Tibial artery (tissue), 4 donors: ENCODE data around the gene HPCAL1.

Source experiments
- DNase-seq, 2 donors: peaks; one replicate each; pipeline ENCODE4 v3.0.0-alpha.2; 2019
- H3K27ac ChIP-seq, 2 donors: fragments of 200-600 bp; sonication (generic) in 1 of 2; 1 replicate in 1 of 2; 2 replicates in 1 of 2; pipeline ENCODE4 v1.5.1; 2018 to 2019; ENCODE audit warnings: mild to moderate bottlenecking in 1 of 2
- H3K27me3 ChIP-seq, 2 donors: fragments of 200-600 bp; sonication (generic) in 1 of 2; one replicate each; pipeline versions ENCODE4 v1.5.1 to v1.6.0; 2016 to 2019
- H3K36me3 ChIP-seq, 3 donors: fragments of 200-600 bp; sonication (generic) in 2 of 3; one replicate each; pipeline ENCODE4 v1.5.1; 2016 to 2019; ENCODE audit warnings: mild to moderate bottlenecking in 2 of 3
- H3K4me1 ChIP-seq, 4 donors: fragments of 200-600 bp; sonication (generic) in 2 of 4; 1 replicate in 3 of 4; 2 replicates in 1 of 4; pipeline ENCODE4 v1.5.1; 2016 to 2019
- H3K4me3 ChIP-seq, 2 donors: fragments of 200-600 bp; sonication (generic) in 1 of 2; 1 replicate in 1 of 2; 2 replicates in 1 of 2; pipeline ENCODE4 v1.5.1; 2018 to 2019; ENCODE audit warnings: mild to moderate bottlenecking in 2 of 2
- H3K9me3 ChIP-seq, 3 donors: fragments of 200-600 bp; sonication (generic) in 1 of 3; one replicate each; pipeline ENCODE4 v1.5.1; 2016 to 2019
- CTCF ChIP-seq, 2 experiments: fragments of 200-600 bp in 1 of 2; fragments of 450-650 bp in 1 of 2; IDR thresholded peaks; one replicate each; pipeline ENCODE4 v1.5.1; 2017 to 2019; ENCODE audit warnings: antibody characterized with exemption in 2 of 2, mild to moderate bottlenecking in 1 of 2, moderate library complexity in 1 of 2
- intact Hi-C: fragments of 100-400 bp; cut with DNase I; formaldehyde crosslinking; loops from one replicate; pipeline ENCODE4 v1.15.0; 2023; ENCODE audit warnings: low total_unique reads

HPCAL1 gene

GRCh38 chr2:10392548-10392947 is 89.8 kb downstream of the HPCAL1 start:
- no peaks in the 10 kb centered on the region for H3K27me3 ChIP-seq
- no peaks in the 10 kb centered on the region for H3K9me3 ChIP-seq
- TF ChIP-seq CTCF (IDR thresholded peaks at IDR 0.05): no peak
- no peak for DNase-seq
- no peak overlapping the region for H3K4me3 ChIP-seq
- H3K4me1 ChIP-seq: peaks cover 0 to 9% (median 2%) of the 10 kb centered on the region in 4 donors
- intact Hi-C loops: no loop called here
- H3K27ac ChIP-seq: no peak overlapping the region
- H3K36me3 ChIP-seq: no peaks in the 10 kb centered on the region

- TF ChIP-seq CTCF (IDR thresholded peaks at IDR 0.05): no peak
- Histone ChIP-seq H3K27ac (no peak overlapping the region), H3K4me1 (peaks cover 0 to 9% (median 3%) of the 10 kb centered on the region in 4 donors), H3K9me3 (no peaks in the 10 kb centered on the region), H3K36me3 (no peaks in the 10 kb centered on the region), H3K27me3 (no peaks in the 10 kb centered on the region), H3K4me3 (no peak overlapping the region)
- intact Hi-C loops: no loop called here
- DNase-seq: no peak
Measured at GRCh38 chr2:10392951-10393639, 90.4 kb downstream of the HPCAL1 start.

GRCh38 chr2:10393640-10393982 is 90.9 kb downstream of the HPCAL1 start:
- H3K27ac ChIP-seq: no peak overlapping the region

GRCh38 chr2:10395893-10396292 is 93.2 kb downstream of the HPCAL1 start:
- H3K27me3 ChIP-seq: no peaks in the 10 kb centered on the region
- no peak overlapping the region for H3K27ac ChIP-seq
- DNase-seq: no peak
- no peak for TF ChIP-seq CTCF (IDR thresholded peaks at IDR 0.05)
- peaks cover 0 to 7% (median 1%) of the 10 kb centered on the region in 4 donors for H3K4me1 ChIP-seq
- H3K9me3 ChIP-seq: no peaks in the 10 kb centered on the region
- no peaks in the 10 kb centered on the region for H3K36me3 ChIP-seq
- no peak overlapping the region for H3K4me3 ChIP-seq
- intact Hi-C loops: no loop called here

More at GRCh38 chr2:10393640-10393982, 90.9 kb downstream of the HPCAL1 start:
- TF ChIP-seq CTCF (IDR thresholded peaks at IDR 0.05): no peak
- Histone ChIP-seq H3K27me3 (no peaks in the 10 kb centered on the region), H3K4me1 (peaks cover 0 to 9% (median 3%) of the 10 kb centered on the region in 4 donors), H3K36me3 (no peaks in the 10 kb centered on the region), H3K9me3 (no peaks in the 10 kb centered on the region), H3K4me3 (no peak overlapping the region)
- intact Hi-C loops: no loop called here
- DNase-seq: no peak

- no peak for DNase-seq
- Histone ChIP-seq H3K27ac (no peak overlapping the region), H3K36me3 (no peaks in the 10 kb centered on the region), H3K9me3 (no peaks in the 10 kb centered on the region), H3K27me3 (no peaks in the 10 kb centered on the region), H3K4me1 (peaks cover 0 to 7% (median 1%) of the 10 kb centered on the region in 4 donors), H3K4me3 (no peak overlapping the region)
- intact Hi-C loops: no loop called here
- TF ChIP-seq CTCF (IDR thresholded peaks at IDR 0.05): no peak
Measured at GRCh38 chr2:10396464-10396863, 93.8 kb downstream of the HPCAL1 start.
